IMR-90 (cell line): ENCODE measurements around the gene TSPAN19. TPM values are rescaled to one million over a fixed set of nuclear protein-coding genes. Genes with fewer than 3 reads are reported as not detected.

ENCODE experiments used
- ATAC-seq: fragments of 200-7000 bp; cut with Tn5 transposase; 2 replicates; pipeline ENCODE4 v1.9.1; 2020; ENCODE audit warnings: low read depth, mild to moderate bottlenecking, moderate library complexity
- BruUV-seq: library from RNA; stranded (reverse); fragments of 400-500 nt; replicated peaks from 2 replicates; lab custom pipeline; 2021; lab: Mats Ljungman, UMichigan
- CTCF ChIA-PET: fragments of 300-600 bp; formaldehyde crosslinking; extraction: SDS; loops from one replicate; lab custom pipeline; 2021; ENCODE audit warnings: antibody characterized with exemption; lab: Yijun Ruan, JAX
- POLR2A ChIA-PET: fragments of 300-600 bp; sonication (Branson Sonifier 250); formaldehyde crosslinking; loops from one replicate; lab custom pipeline; 2022; ENCODE audit warnings: antibody characterized with exemption; ENCODE audit not compliant: unreplicated experiment; lab: Charles Lee
- DNase-seq: peaks from one replicate; pipeline ENCODE4 v3.0.0; 2013
- H2AFZ ChIP-seq: replicated peaks from 2 replicates; pipeline ENCODE3; 2013; ENCODE audit warnings: low read length, mild to moderate bottlenecking; ENCODE audit not compliant: poor library complexity
- H2AK5ac ChIP-seq: 2 replicates; pipeline ENCODE4 v1.6.1; 2013; ENCODE audit warnings: low read depth, low read length, inconsistent platforms
- H2AK9ac ChIP-seq: replicated peaks from 2 replicates; pipeline ENCODE3; 2013; ENCODE audit warnings: mild to moderate bottlenecking, low read depth, low read length, moderate library complexity; ENCODE audit not compliant: poor library complexity
- H2BK120ac ChIP-seq: 2 replicates; pipeline ENCODE4 v1.6.1; 2013; ENCODE audit warnings: low read depth, low read length, inconsistent platforms
- H2BK15ac ChIP-seq: 3 replicates; pipeline ENCODE4 v1.6.1; 2013; ENCODE audit warnings: low read depth, low read length, inconsistent platforms
- H2BK20ac ChIP-seq: 2 replicates; pipeline ENCODE4 v1.6.1; 2013; ENCODE audit warnings: low read depth, mild to moderate bottlenecking, inconsistent platforms, low read length, moderate library complexity
- H2BK5ac ChIP-seq: 2 replicates; pipeline ENCODE4 v1.6.1; 2013; ENCODE audit warnings: mild to moderate bottlenecking, low read depth, low read length, inconsistent platforms; ENCODE audit not compliant: poor library complexity, severe bottlenecking
- H3K14ac ChIP-seq: replicated peaks from 2 replicates; pipeline ENCODE4 v1.6.1; 2013; ENCODE audit warnings: low read depth, low read length, inconsistent platforms
- H3K18ac ChIP-seq: 2 replicates; pipeline ENCODE4 v1.6.1; 2013; ENCODE audit warnings: low read depth, low read length, control low read depth
- H3K23ac ChIP-seq: 2 replicates; pipeline ENCODE4 v1.6.1; 2013; ENCODE audit warnings: low read depth, low read length, inconsistent platforms
- H3K27ac ChIP-seq: 2 replicates; pipeline ENCODE4 v1.5.1; 2013; ENCODE audit warnings: mild to moderate bottlenecking, control low read depth, low read length; ENCODE audit not compliant: insufficient read depth
- H3K27me3 ChIP-seq: 2 replicates; pipeline ENCODE4 v1.6.1; 2013; ENCODE audit warnings: low read length; ENCODE audit not compliant: control insufficient read depth, insufficient read depth
- H3K36me3 ChIP-seq: 2 replicates; pipeline ENCODE4 v1.6.1; 2013; ENCODE audit warnings: low read length, mixed read lengths; ENCODE audit not compliant: control insufficient read depth, insufficient read depth
- H3K4ac ChIP-seq: 2 replicates; pipeline ENCODE4 v1.6.1; 2013; ENCODE audit warnings: low read depth, low read length, inconsistent platforms
- H3K4me1 ChIP-seq: 2 replicates; pipeline ENCODE4 v1.6.1; 2013; ENCODE audit warnings: low read length, mixed read lengths; ENCODE audit not compliant: control insufficient read depth, insufficient read depth
- H3K4me2 ChIP-seq: 2 replicates; pipeline ENCODE4 v1.6.1; 2013; ENCODE audit warnings: low read depth, mild to moderate bottlenecking, control low read depth, low read length, moderate library complexity
- H3K4me3 ChIP-seq: 2 replicates; pipeline ENCODE4 v1.5.1; 2013; ENCODE audit warnings: low read depth, mild to moderate bottlenecking, control low read depth, low read length, moderate library complexity; ENCODE audit not compliant: insufficient read depth
- H3K56ac ChIP-seq: 2 replicates; pipeline ENCODE4 v1.6.1; 2013; ENCODE audit warnings: low read length, inconsistent platforms; ENCODE audit not compliant: insufficient read depth; ENCODE audit errors: extremely low read depth
- H3K79me1 ChIP-seq, 2 experiments: 2 replicates each; pipeline ENCODE4 v1.6.1; 2013; ENCODE audit warnings: low read length in 2 of 2, inconsistent platforms in 1 of 2, low read depth in 1 of 2
- H3K9ac ChIP-seq: 2 replicates; pipeline ENCODE4 v1.6.1; 2013; ENCODE audit warnings: low read depth, low read length, control low read depth
- H3K9me1 ChIP-seq: 2 replicates; pipeline ENCODE4 v1.6.1; 2013; ENCODE audit warnings: low read length, inconsistent platforms; ENCODE audit not compliant: insufficient read depth
- H3K9me3 ChIP-seq: 2 replicates; pipeline ENCODE4 v1.6.1; 2013; ENCODE audit warnings: low read length; ENCODE audit not compliant: control insufficient read depth, insufficient read depth
- H4K20me1 ChIP-seq: 2 replicates; pipeline ENCODE4 v1.6.1; 2013; ENCODE audit warnings: low read length, inconsistent platforms; ENCODE audit not compliant: insufficient read depth
- H4K5ac ChIP-seq: 2 replicates; pipeline ENCODE4 v1.6.1; 2013; ENCODE audit warnings: mild to moderate bottlenecking, low read depth, low read length, control low read depth
- H4K8ac ChIP-seq, 2 experiments: 2 replicates each; pipeline ENCODE4 v1.6.1; 2013; ENCODE audit warnings: low read depth in 2 of 2, low read length in 2 of 2, control low read depth in 1 of 2, inconsistent platforms in 1 of 2
- H4K91ac ChIP-seq: 2 replicates; pipeline ENCODE4 v1.6.1; 2013; ENCODE audit warnings: low read depth, low read length, inconsistent platforms; ENCODE audit not compliant: insufficient read depth
- ELK1 ChIP-seq: fragments of 150-350 bp; IDR thresholded peaks from 2 replicates; pipeline ENCODE4 v1.6.1; 2016; ENCODE audit warnings: low read depth, mild to moderate bottlenecking, low read length, moderate library complexity, borderline replicate concordance
- FOS ChIP-seq: fragments of 150-350 bp; IDR thresholded peaks from 2 replicates; pipeline ENCODE4 v1.6.1; 2016; ENCODE audit warnings: low read depth, low read length
- MAFK ChIP-seq: IDR thresholded peaks from 2 replicates; pipeline ENCODE4 v1.6.1; 2012; ENCODE audit warnings: low read depth, low read length, improper control_type of control experiment
- SMC3 ChIP-seq: fragments of 150-350 bp; IDR thresholded peaks from 2 replicates; pipeline ENCODE4 v1.6.1; 2016; ENCODE audit warnings: low read depth, mild to moderate bottlenecking, antibody characterized with exemption, low read length, moderate library complexity
- WGBS, 2 experiments: methylation state at CpG; one replicate each; pipeline versions ENCODE4 v1.1.5 to v1.1.7; 2013; ENCODE audit warnings: missing lambda C conversion rate in 2 of 2; ENCODE audit not compliant: insufficient read length in 1 of 2; ENCODE audit errors: extremely low coverage in 2 of 2; 5-methylcytosine and 5-hydroxymethylcytosine counted together
- dilution Hi-C: fragments of 300-500 bp; cut with HindIII; formaldehyde crosslinking; loops from one replicate; pipeline ENCODE4 v1.14.3; 2018; ENCODE audit warnings: low sequenced_read_pairs; ENCODE audit not compliant: unreplicated experiment
- in situ Hi-C: fragments of 300-500 bp; cut with MboI; formaldehyde crosslinking; loops from 3 replicates; pipeline ENCODE4 v1.14.3; 2019; ENCODE audit warnings: low sequenced_read_pairs, inconsistent platforms, mixed read lengths
- intact Hi-C: fragments of 100-400 bp; cut with micrococcal nuclease; formaldehyde crosslinking; loops from 2 replicates; pipeline ENCODE4 v1.10.0; 2022
- polyA plus RNA-seq, 3 experiments: library from polyadenylated mRNA; depleted of rRNA; stranded (reverse); fragments of >200 nt; gene quantifications; 2 replicates each; pipeline ENCODE4 v1.2.3, GENCODE V29; 2012; ENCODE audit warnings: low replicate concordance in 1 of 3
- total RNA-seq: library from RNA; depleted of rRNA; stranded (reverse); fragments of >200 nt; gene quantifications from 2 replicates; pipeline ENCODE4 v1.2.3, GENCODE V29; 2012

TSPAN19 gene
- total and polyA plus RNA-seq, 2 of the 4 experiments (the other 2 are of a cell fraction), result not detected

GRCh38 chr12:85000729-85001128 is 35.3 kb downstream of the TSPAN19 start:
- Histone ChIP-seq H3K9ac (no peak overlapping the region), H3K14ac (no peak overlapping the region), H2AK9ac (no peak overlapping the region), H3K27me3 (no peaks in the 10 kb centered on the region), H2BK5ac (no peak overlapping the region), H3K23ac (no peak overlapping the region), H3K9me1 (peaks cover 5% of the 10 kb centered on the region; the same call in 1 of the 2 replicates), H3K4me3 (no peak overlapping the region), H2BK120ac (no peak overlapping the region), H4K8ac (no peak overlapping the region), H2BK20ac (no peak overlapping the region), H4K5ac (no peak overlapping the region), H4K91ac (no peak overlapping the region), H3K27ac (no peak overlapping the region), H2AFZ (no peak overlapping the region), H2BK15ac (no peak overlapping the region), H2AK5ac (no peak overlapping the region), H3K36me3 (no peaks in the 10 kb centered on the region), H3K4me2 (no peak overlapping the region), H3K9me3 (no peaks in the 10 kb centered on the region), H3K4ac (no peak overlapping the region), H3K79me1 (no peaks in the 10 kb centered on the region), H4K20me1 (no peaks in the 10 kb centered on the region), H3K18ac (no peak overlapping the region), H3K56ac (no peak overlapping the region), H3K4me1 (peaks cover 6% of the 10 kb centered on the region; the same call in 1 of the 2 replicates)
- in situ Hi-C loops, result no loop called here
- no peak for DNase-seq
- ChIA-PET CTCF (interaction anchor here (0.6 kb wide), 1 partner anchor 82 kb away, joined by 3 read pairs; no protein-coding TSS in a partner anchor), POLR2A (no interaction called here)
- no CpG with 5 or more reads among the region's 2 CpGs for WGBS, 2 experiments
- ATAC-seq, result no peak
- intact Hi-C loops, result no loop called here
- dilution Hi-C loops, result no loop called here
- TF ChIP-seq SMC3, result no peak
- no peak for TF ChIP-seq FOS
- no peak for TF ChIP-seq MAFK
- TF ChIP-seq ELK1, result no peak
- no TSS peak for BruUV-seq
